Neural progenitor cell (in vitro differentiated cells): ENCODE results near the gene TANK. TPM values are rescaled to one million over a fixed set of nuclear protein-coding genes. Genes with fewer than 3 reads are reported as not detected.
A peak's percentile ranks its signal among the peaks of the same experiment; 100 is the strongest.
"Not testable (repeated sequence)": the region's sequence is repeated elsewhere in the genome, so short reads cannot be mapped to it uniquely, and the experiment has no call there.

ENCODE experiments used
- DNase-seq: peaks from one replicate; pipeline ENCODE4 v3.0.0-alpha.2; 2016; ENCODE audit warnings: low spot score
- H2AFZ ChIP-seq: fragments of 200-600 bp; sonication (generic); replicated peaks from 2 replicates; pipeline ENCODE4 v1.6.1; 2016; ENCODE audit warnings: antibody characterized with exemption
- H3F3A ChIP-seq: fragments of 200-600 bp; sonication (generic); 2 replicates; pipeline ENCODE4 v1.6.1; 2016; ENCODE audit warnings: antibody characterized with exemption, low read depth
- H3K27ac ChIP-seq: fragments of 200-600 bp; sonication (generic); 2 replicates; pipeline ENCODE4 v1.5.1; 2016; ENCODE audit warnings: mild to moderate bottlenecking
- H3K27me3 ChIP-seq: fragments of 200-600 bp; sonication (generic); 2 replicates; pipeline ENCODE4 v1.6.1; 2016; ENCODE audit warnings: mild to moderate bottlenecking, moderate library complexity
- H3K36me3 ChIP-seq: fragments of 200-600 bp; sonication (generic); 2 replicates; pipeline ENCODE4 v1.5.1; 2016
- H3K4me1 ChIP-seq: fragments of 200-600 bp; sonication (generic); 2 replicates; pipeline ENCODE4 v1.6.1; 2016; ENCODE audit warnings: mixed run types
- H3K4me2 ChIP-seq: fragments of 200-600 bp; sonication (generic); 2 replicates; pipeline ENCODE4 v1.6.1; 2016
- H3K4me3 ChIP-seq: fragments of 200-600 bp; sonication (generic); 2 replicates; pipeline ENCODE4 v1.5.1; 2016
- H3K79me2 ChIP-seq: fragments of 200-600 bp; sonication (generic); 2 replicates; pipeline ENCODE4 v1.6.1; 2016; ENCODE audit warnings: low read depth
- H3K9ac ChIP-seq: fragments of 200-600 bp; sonication (generic); 2 replicates; pipeline ENCODE4 v1.6.1; 2016
- H3K9me3 ChIP-seq: fragments of 200-600 bp; sonication (generic); 2 replicates; pipeline ENCODE4 v1.5.1; 2016; ENCODE audit warnings: low read depth
- H4K20me1 ChIP-seq: fragments of 200-600 bp; sonication (generic); 2 replicates; pipeline ENCODE4 v1.6.1; 2016; ENCODE audit warnings: low read depth
- H3K27ac Mint-ChIP-seq: 3 replicates; pipeline ENCODE4 v1.8.0; 2021; ENCODE audit warnings: mixed read lengths
- H3K27me3 Mint-ChIP-seq: 2 replicates; pipeline ENCODE4 v1.8.0; 2022; ENCODE audit warnings: low read depth, mild to moderate bottlenecking, inconsistent platforms, moderate library complexity, mixed read lengths; ENCODE audit not compliant: insufficient read depth
- H3K36me3 Mint-ChIP-seq: 3 replicates; pipeline ENCODE4 v1.8.0; 2021; ENCODE audit warnings: mixed read lengths
- H3K4me1 Mint-ChIP-seq: 3 replicates; pipeline ENCODE4 v1.8.0; 2021; ENCODE audit warnings: mixed read lengths
- H3K4me3 Mint-ChIP-seq: 3 replicates; pipeline ENCODE4 v1.8.0; 2021; ENCODE audit warnings: mild to moderate bottlenecking, moderate library complexity, mixed read lengths
- H3K9me3 Mint-ChIP-seq: 3 replicates; pipeline ENCODE4 v1.8.0; 2020; ENCODE audit warnings: mixed read lengths
- EZH2 ChIP-seq: fragments of 200-600 bp; sonication (generic); IDR thresholded peaks from 2 replicates; pipeline ENCODE4 v1.6.1; 2017; ENCODE audit warnings: antibody characterized with exemption, mild to moderate bottlenecking, moderate library complexity
- EZH2phosphoT487 ChIP-seq: fragments of 200-600 bp; sonication (generic); IDR thresholded peaks from 2 replicates; pipeline ENCODE4 v1.6.1; 2017; ENCODE audit warnings: antibody characterized with exemption
- total RNA-seq: library from RNA; depleted of rRNA; stranded (reverse); fragments of >200 nt; gene quantifications from 2 replicates; pipeline ENCODE4 v1.2.3, GENCODE V29; 2015; ENCODE audit warnings: low replicate concordance
- TF ChIP-seq, protein P1 (sequence below): fragments of 200-600 bp; sonication (generic); IDR thresholded peaks from 2 replicates; pipeline ENCODE4 v1.5.1; 2017; ENCODE audit warnings: antibody characterized with exemption, mild to moderate bottlenecking

TANK gene
- total RNA-seq, 1 donor from 2014 or later: 43.5 TPM

DNA sequence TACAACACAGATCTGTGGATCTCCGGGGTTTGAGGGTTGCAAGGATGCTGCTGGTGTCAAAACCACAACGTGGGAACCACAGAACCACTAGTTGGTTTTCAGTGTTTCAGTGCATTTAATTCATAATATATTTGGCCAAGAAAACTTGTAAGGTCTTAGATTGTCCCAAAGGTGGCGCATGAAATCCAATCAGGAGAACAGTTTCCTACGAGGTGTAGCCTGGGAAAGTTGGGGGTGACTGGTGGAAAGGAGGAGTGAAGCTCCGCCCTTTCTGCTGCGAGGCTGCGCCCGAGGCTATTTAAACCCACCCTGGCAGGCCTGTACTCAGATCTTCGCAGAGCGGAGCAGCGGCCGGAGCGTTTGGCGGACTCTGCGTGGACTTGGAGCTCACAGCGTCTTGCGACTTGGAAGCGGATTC, 120.7 kb downstream of the TANK start:
- H3K9ac ChIP-seq, H3K4me1 ChIP-seq, H3K4me2 ChIP-seq, H3K36me3 Mint-ChIP-seq, H3K4me1 Mint-ChIP-seq, H3K79me2 ChIP-seq, H3K27ac Mint-ChIP-seq, H3K36me3 ChIP-seq, H3K9me3 Mint-ChIP-seq, H3F3A ChIP-seq, H3K27ac ChIP-seq, H3K9me3 ChIP-seq, H3K4me3 Mint-ChIP-seq, H4K20me1 ChIP-seq, H3K27me3 ChIP-seq, H3K4me3 ChIP-seq: not testable (repeated sequence)
- H2AFZ ChIP-seq: peak overlapping the region; percentile 0
- TF ChIP-seq, protein P1, sequence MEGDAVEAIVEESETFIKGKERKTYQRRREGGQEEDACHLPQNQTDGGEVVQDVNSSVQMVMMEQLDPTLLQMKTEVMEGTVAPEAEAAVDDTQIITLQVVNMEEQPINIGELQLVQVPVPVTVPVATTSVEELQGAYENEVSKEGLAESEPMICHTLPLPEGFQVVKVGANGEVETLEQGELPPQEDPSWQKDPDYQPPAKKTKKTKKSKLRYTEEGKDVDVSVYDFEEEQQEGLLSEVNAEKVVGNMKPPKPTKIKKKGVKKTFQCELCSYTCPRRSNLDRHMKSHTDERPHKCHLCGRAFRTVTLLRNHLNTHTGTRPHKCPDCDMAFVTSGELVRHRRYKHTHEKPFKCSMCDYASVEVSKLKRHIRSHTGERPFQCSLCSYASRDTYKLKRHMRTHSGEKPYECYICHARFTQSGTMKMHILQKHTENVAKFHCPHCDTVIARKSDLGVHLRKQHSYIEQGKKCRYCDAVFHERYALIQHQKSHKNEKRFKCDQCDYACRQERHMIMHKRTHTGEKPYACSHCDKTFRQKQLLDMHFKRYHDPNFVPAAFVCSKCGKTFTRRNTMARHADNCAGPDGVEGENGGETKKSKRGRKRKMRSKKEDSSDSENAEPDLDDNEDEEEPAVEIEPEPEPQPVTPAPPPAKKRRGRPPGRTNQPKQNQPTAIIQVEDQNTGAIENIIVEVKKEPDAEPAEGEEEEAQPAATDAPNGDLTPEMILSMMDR: peak; percentile 29
- H3K27me3 Mint-ChIP-seq: peaks cover 13% of the 10 kb centered on the region
- peak; percentile 51 for DNase-seq

DNA sequence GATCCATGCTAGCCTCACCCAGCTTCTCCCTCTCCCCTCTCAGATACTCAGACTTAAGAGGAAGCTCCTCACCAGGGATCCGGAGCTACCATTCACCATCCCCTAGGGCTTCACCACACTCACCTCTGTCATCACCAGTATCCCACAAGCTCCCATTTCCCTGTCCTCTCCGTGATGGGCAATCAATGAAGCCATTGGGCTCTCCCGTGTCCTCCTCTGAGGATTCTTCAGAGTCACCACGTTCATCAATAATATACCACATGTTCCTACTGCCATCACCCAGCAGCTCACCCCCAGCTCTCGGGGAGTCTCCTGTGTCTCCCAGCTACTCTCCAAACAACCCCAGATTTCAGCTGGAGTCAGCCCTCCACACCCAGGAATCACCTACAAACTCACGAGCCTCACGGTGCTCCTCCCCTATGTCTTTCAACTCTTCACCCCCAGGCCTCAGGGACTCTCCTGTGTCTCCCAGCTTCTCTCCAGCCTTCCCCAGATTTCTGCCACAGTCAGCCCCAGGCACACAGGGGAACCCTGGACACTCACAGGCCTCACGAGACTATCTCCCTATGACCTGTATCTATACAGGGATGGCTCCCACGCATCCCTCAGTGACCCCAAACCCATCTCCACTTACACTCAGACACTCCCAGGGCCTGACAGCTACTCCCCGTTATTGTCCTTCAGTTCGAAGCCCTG, 121.5 kb downstream of the TANK start:
- not testable (repeated sequence) for H3K4me3 Mint-ChIP-seq, H3K27me3 ChIP-seq, H3K4me2 ChIP-seq, H3K79me2 ChIP-seq, H3K27ac Mint-ChIP-seq, H3K9me3 Mint-ChIP-seq, H3K27ac ChIP-seq, H3K4me1 Mint-ChIP-seq, H3K9me3 ChIP-seq, H3K36me3 ChIP-seq, H3K4me3 ChIP-seq, H4K20me1 ChIP-seq, H3F3A ChIP-seq, H3K36me3 Mint-ChIP-seq, H3K4me1 ChIP-seq, DNase-seq, H3K9ac ChIP-seq, H2AFZ ChIP-seq
- peaks cover 13% of the 10 kb centered on the region for H3K27me3 Mint-ChIP-seq

DNA sequence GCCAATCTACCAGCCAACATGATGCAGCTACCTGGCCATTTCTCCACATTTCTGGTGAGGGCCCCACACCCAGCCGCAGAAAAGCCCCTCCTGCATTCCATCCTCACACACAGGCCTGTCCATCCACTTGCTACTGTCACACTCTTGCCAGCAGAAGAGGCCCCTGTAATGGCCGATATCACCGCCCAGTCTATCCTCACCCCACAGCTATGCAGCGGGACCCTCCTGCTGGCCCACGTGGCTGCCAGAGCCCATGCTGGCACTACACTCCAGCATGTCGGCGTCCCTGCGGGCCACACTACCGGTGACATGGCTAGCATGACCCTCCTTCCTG, 122.0 kb downstream of the TANK start:
- DNase-seq, H3K36me3 Mint-ChIP-seq, H3K9me3 Mint-ChIP-seq, H3F3A ChIP-seq, H3K4me2 ChIP-seq, H3K9ac ChIP-seq, H3K27me3 ChIP-seq, H3K36me3 ChIP-seq, H3K27ac ChIP-seq, H3K79me2 ChIP-seq, H3K9me3 ChIP-seq, H2AFZ ChIP-seq, H3K4me3 ChIP-seq, H3K4me3 Mint-ChIP-seq, H3K4me1 ChIP-seq, H3K4me1 Mint-ChIP-seq, H3K27ac Mint-ChIP-seq, H4K20me1 ChIP-seq: not testable (repeated sequence)
- H3K27me3 Mint-ChIP-seq: peaks cover 11% of the 10 kb centered on the region

DNA sequence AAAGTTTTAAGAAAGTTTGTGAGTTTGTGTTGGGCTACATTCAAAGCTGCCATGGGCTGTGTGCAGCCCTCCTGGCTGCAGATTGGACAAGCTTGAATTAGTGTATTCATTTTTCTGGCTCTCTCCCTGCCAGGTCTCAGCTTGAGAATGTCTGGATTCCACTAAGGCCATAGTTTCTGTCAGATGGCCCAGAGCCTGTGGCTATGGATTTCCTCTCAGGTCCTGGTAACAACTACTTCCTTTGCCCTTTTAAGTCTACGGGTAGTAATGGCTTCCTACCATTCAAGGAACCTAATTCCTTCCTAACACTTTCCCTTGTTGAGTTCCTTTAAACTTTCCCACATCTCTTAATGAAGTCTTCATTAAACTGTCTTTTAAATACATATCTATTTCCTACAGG, 123.7 kb downstream of the TANK start:
- Histone ChIP-seq H3K36me3 (no peaks in the 10 kb centered on the region), H3F3A (no peaks in the 10 kb centered on the region), H3K4me2 (no peak overlapping the region), H3K79me2 (no peaks in the 10 kb centered on the region), H3K27ac (no peak overlapping the region), H4K20me1 (no peaks in the 10 kb centered on the region), H3K4me3 (no peak overlapping the region), H3K9ac (no peak overlapping the region), H2AFZ (peak overlapping the region; percentile 5), H3K27me3 (no peaks in the 10 kb centered on the region), H3K4me1 (no peaks in the 10 kb centered on the region), H3K9me3 (no peaks in the 10 kb centered on the region)
- H3K27ac Mint-ChIP-seq: no peak overlapping the region
- TF ChIP-seq, protein P1: no peak
- TF ChIP-seq EZH2: no peak
- no peak for TF ChIP-seq EZH2phosphoT487
- H3K4me1 Mint-ChIP-seq: no peaks in the 10 kb centered on the region
- no peak for DNase-seq
- peaks cover 10% of the 10 kb centered on the region for H3K27me3 Mint-ChIP-seq
- no peaks in the 10 kb centered on the region for H3K36me3 Mint-ChIP-seq
- peaks cover 12% of the 10 kb centered on the region for H3K9me3 Mint-ChIP-seq
- no peak overlapping the region for H3K4me3 Mint-ChIP-seq

Other genes starting within 250 kb of the TANK start
- gene PSMD14, start 148.0 kb downstream of the TANK start, total RNA-seq: 117 and 152 TPM in 2 replicates